GM20000 (cell line): ENCODE results near the gene NDC80.

Experiments
- DNase-seq: peaks from one replicate; pipeline ENCODE4 v3.0.0; 2012; ENCODE audit warnings: low spot score
- CTCF ChIP-seq: IDR thresholded peaks from 2 replicates; pipeline ENCODE4 v1.5.1; 2012; ENCODE audit warnings: mild to moderate bottlenecking, control low read depth; ENCODE audit errors: extremely low read depth, missing control alignments

The NDC80 gene

GRCh38 chr18:2590303-2590702 lies 18.9 kb downstream of the NDC80 start:
- DNase-seq, result no peak
- TF ChIP-seq CTCF, result no peak

DNA sequence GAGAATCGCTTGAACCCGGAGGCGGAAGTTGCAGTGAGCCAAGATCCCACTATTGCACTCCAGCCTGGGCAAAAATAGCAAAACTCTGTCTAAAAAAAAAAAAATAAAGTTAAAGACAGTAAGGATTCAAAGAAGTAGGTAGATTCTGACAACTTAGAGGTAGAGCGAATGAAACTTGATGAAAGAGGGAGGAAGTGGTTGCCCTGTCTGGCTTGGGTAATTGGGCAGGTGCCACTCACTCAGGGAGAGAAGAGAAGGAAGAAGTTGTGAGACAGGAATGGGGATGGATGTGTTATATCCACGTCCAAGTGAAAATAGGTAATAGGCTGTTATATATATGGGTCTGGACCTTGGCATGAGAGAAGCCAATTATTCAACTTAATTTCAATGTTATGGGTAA lies 26.3 kb downstream of the NDC80 start:
- DNase-seq, result no peak
- no peak for TF ChIP-seq CTCF

DNA sequence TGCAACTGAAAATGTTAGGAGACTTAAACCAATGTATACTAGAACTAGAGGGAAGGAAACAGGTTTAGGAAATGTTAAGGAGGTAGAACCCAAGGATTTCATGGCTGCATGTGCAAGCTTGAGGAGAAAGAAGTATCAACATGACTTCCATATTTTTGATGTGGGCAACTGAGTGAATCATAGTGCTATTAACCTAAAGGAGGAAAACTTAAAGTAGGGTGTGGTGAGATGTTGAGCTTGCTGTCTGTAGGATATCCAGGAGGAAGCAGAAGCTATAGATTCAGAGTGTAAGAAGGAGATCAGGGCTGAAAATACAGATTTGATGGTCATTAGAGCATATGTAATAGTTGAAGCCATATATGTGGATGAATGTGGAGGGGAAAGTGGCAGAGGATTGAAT lies 31.5 kb downstream of the NDC80 start:
- no peak for DNase-seq
- TF ChIP-seq CTCF, result no peak

- TF ChIP-seq CTCF, result no peak
These were observed 35.0 kb downstream of the NDC80 start for GRCh38 chr18:2606335-2606734.

DNA sequence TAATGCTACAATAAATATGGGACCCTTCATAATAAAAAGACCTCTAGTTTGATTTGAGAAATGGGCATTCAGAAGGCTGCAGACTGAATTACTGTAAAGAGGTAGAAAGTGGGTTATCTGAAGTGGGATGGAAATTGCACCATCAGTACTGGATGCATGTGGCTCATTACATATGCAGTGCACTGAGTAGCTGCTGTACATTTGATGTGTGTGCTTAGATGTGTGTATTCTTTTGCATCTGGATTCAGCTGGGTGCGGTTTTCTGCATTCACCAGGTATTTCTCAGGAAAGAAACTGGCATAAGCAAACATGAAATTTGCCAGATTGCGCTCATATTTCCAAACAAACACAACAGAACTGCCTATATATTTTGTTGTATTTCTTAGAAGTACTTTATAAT lies 38.2 kb downstream of the NDC80 start:
- TF ChIP-seq CTCF, result no peak
- no peak for DNase-seq

More at GRCh38 chr18:2606335-2606734, 35.0 kb downstream of the NDC80 start:
- no peak for DNase-seq

- no peak for TF ChIP-seq CTCF
- no peak for DNase-seq
These were observed 39.2 kb downstream of the NDC80 start for GRCh38 chr18:2610549-2610948.

DNA sequence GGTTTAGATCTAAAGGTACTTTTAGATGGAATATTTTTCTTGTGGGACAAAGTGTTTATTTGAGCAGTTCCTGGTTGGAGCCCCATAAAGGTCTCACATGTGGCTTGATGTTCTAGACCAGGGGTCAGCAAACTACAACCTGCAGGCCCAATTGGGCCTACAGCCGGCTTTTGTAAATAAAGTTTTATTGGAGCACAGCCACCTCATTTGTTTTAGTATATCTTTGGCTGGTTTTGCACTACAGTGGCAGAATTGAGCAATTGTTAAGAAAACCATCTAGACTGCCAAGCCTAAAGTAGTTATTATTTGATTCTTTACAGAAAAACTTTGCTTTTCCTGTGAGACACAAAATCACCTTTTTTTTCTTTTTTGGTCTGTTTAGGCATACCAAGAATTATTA lies 41.6 kb downstream of the NDC80 start:
- TF ChIP-seq CTCF, result no peak
- DNase-seq, result no peak
